H9 (cell line): ENCODE data around the gene STX8. TPM values are rescaled to one million over a fixed set of nuclear protein-coding genes. Genes with fewer than 3 reads are reported as not detected.

Experiments used
- DNase-seq: peaks from one replicate; pipeline ENCODE4 v3.0.0-alpha.2; 2017
- H2AFZ ChIP-seq: one replicate; pipeline ENCODE4 v1.6.1; 2013; ENCODE audit warnings: mild to moderate bottlenecking, low read length, control low read depth, moderate library complexity
- H2AK5ac ChIP-seq: 2 replicates; pipeline ENCODE4 v1.6.1; 2013; ENCODE audit warnings: low read length, control low read depth, mixed read lengths; ENCODE audit not compliant: insufficient read length
- H2BK120ac ChIP-seq: one replicate; pipeline ENCODE4 v1.6.1; 2013; ENCODE audit warnings: low read depth, mild to moderate bottlenecking, low read length, control low read depth, inconsistent platforms; ENCODE audit not compliant: poor library complexity, severe bottlenecking
- H2BK12ac ChIP-seq: 2 replicates; pipeline ENCODE4 v1.6.1; 2013; ENCODE audit warnings: low read length, control low read depth, mixed read lengths, low read depth; ENCODE audit not compliant: insufficient read length
- H2BK15ac ChIP-seq: 2 replicates; pipeline ENCODE4 v1.6.1; 2013; ENCODE audit warnings: low read depth, low read length, control low read depth
- H2BK20ac ChIP-seq: one replicate; pipeline ENCODE4 v1.6.1; 2013; ENCODE audit warnings: low read depth, mild to moderate bottlenecking, low read length, control low read depth, inconsistent platforms; ENCODE audit not compliant: poor library complexity, severe bottlenecking
- H2BK5ac ChIP-seq: 2 replicates; pipeline ENCODE4 v1.6.1; 2013; ENCODE audit warnings: low read length, control low read depth, mixed read lengths; ENCODE audit not compliant: insufficient read length
- H3K14ac ChIP-seq: 2 replicates; pipeline ENCODE4 v1.6.1; 2013; ENCODE audit warnings: low read length, control low read depth; ENCODE audit not compliant: insufficient read depth
- H3K18ac ChIP-seq: 2 replicates; pipeline ENCODE4 v1.6.1; 2013; ENCODE audit warnings: low read depth, mild to moderate bottlenecking, mixed read lengths, low read length, control low read depth; ENCODE audit not compliant: insufficient read length
- H3K23ac ChIP-seq: 2 replicates; pipeline ENCODE4 v1.6.1; 2013; ENCODE audit warnings: low read length, control low read depth, mixed read lengths, low read depth; ENCODE audit not compliant: insufficient read length
- H3K23me2 ChIP-seq: 2 replicates; pipeline ENCODE4 v1.6.1; 2013; ENCODE audit warnings: low read depth, mild to moderate bottlenecking, mixed read lengths, low read length, control low read depth; ENCODE audit not compliant: insufficient read length, poor library complexity, severe bottlenecking
- H3K27ac ChIP-seq: 2 replicates; pipeline ENCODE4 v1.5.1; 2013; ENCODE audit warnings: low read length, control low read depth, mixed read lengths, low read depth; ENCODE audit not compliant: insufficient read length
- H3K27me3 ChIP-seq: 2 replicates; pipeline ENCODE4 v1.6.1; 2013; ENCODE audit warnings: low read length, control low read depth, inconsistent platforms; ENCODE audit not compliant: insufficient read depth
- H3K4ac ChIP-seq: 2 replicates; pipeline ENCODE4 v1.6.1; 2013; ENCODE audit warnings: low read depth, mild to moderate bottlenecking, control low read depth, inconsistent platforms, low read length, moderate library complexity
- H3K4me1 ChIP-seq: 2 replicates; pipeline ENCODE4 v1.6.1; 2013; ENCODE audit warnings: low read length, control low read depth, inconsistent platforms; ENCODE audit not compliant: insufficient read depth
- H3K4me2 ChIP-seq: 2 replicates; pipeline ENCODE4 v1.6.1; 2013; ENCODE audit warnings: low read length, control low read depth, mixed read lengths; ENCODE audit not compliant: insufficient read length, insufficient read depth
- H3K56ac ChIP-seq: 2 replicates; pipeline ENCODE4 v1.6.1; 2013; ENCODE audit warnings: low read depth, mild to moderate bottlenecking, mixed read lengths, low read length, control low read depth; ENCODE audit not compliant: insufficient read length
- H3K79me1 ChIP-seq: 2 replicates; pipeline ENCODE4 v1.6.1; 2013; ENCODE audit warnings: low read depth, mild to moderate bottlenecking, moderate library complexity, low read length, control low read depth, inconsistent platforms; ENCODE audit not compliant: insufficient read depth, poor library complexity, severe bottlenecking
- H3K79me2 ChIP-seq: 2 replicates; pipeline ENCODE4 v1.6.1; 2013; ENCODE audit warnings: low read length, control low read depth, inconsistent platforms; ENCODE audit not compliant: insufficient read depth
- H3K9ac ChIP-seq: 2 replicates; pipeline ENCODE4 v1.6.1; 2013; ENCODE audit warnings: low read length, control low read depth, mixed read lengths; ENCODE audit not compliant: insufficient read length; ENCODE audit errors: extremely low read depth
- H3K9me3 ChIP-seq: one replicate; pipeline ENCODE4 v1.6.1; 2013; ENCODE audit warnings: low read depth, low read length, inconsistent platforms; ENCODE audit not compliant: control insufficient read depth
- H3T11ph ChIP-seq: one replicate; pipeline ENCODE4 v1.6.1; 2013; ENCODE audit warnings: mild to moderate bottlenecking, low read length, control low read depth, inconsistent platforms
- H4K20me1 ChIP-seq: one replicate; pipeline ENCODE4 v1.6.1; 2013; ENCODE audit not compliant: control insufficient read depth, insufficient read length, insufficient read depth
- H4K5ac ChIP-seq: 2 replicates; pipeline ENCODE4 v1.6.1; 2013; ENCODE audit warnings: low read depth, mild to moderate bottlenecking, mixed read lengths, low read length, control low read depth; ENCODE audit not compliant: insufficient read length
- H4K8ac ChIP-seq: replicated peaks from 2 replicates; pipeline ENCODE4 v1.6.1; 2013; ENCODE audit warnings: low read length, control low read depth, mixed read lengths, low read depth; ENCODE audit not compliant: insufficient read length
- H4K91ac ChIP-seq: 2 replicates; pipeline ENCODE4 v1.6.1; 2013; ENCODE audit warnings: low read depth, mild to moderate bottlenecking, moderate library complexity, mixed read lengths, low read length, control low read depth; ENCODE audit not compliant: insufficient read length
- H3K27ac Mint-ChIP-seq, 3 experiments: 2 replicates in 2 of 3; 3 replicates in 1 of 3; pipeline ENCODE4 v1.8.0; 2020 to 2021; ENCODE audit warnings: mixed read lengths in 3 of 3, mild to moderate bottlenecking in 1 of 3, moderate library complexity in 1 of 3
- H3K27me3 Mint-ChIP-seq: 2 replicates; pipeline ENCODE4 v1.8.0; 2021; ENCODE audit warnings: low read depth, mild to moderate bottlenecking, moderate library complexity, mixed read lengths
- H3K36me3 Mint-ChIP-seq, 3 experiments: 2 replicates in 2 of 3; 3 replicates in 1 of 3; pipeline ENCODE4 v1.8.0; 2020 to 2021; ENCODE audit warnings: low read depth in 3 of 3, mixed read lengths in 3 of 3; ENCODE audit not compliant: insufficient read depth in 1 of 3
- H3K4me1 Mint-ChIP-seq, 2 experiments: 2 replicates each; pipeline ENCODE4 v1.8.0; 2020; ENCODE audit warnings: mixed read lengths in 2 of 2
- H3K4me3 Mint-ChIP-seq, 2 experiments: 2 replicates in 1 of 2; 3 replicates in 1 of 2; pipeline ENCODE4 v1.8.0; 2020 to 2021; ENCODE audit warnings: mild to moderate bottlenecking in 2 of 2, mixed read lengths in 2 of 2, moderate library complexity in 1 of 2
- H3K9me3 Mint-ChIP-seq, 2 experiments: 2 replicates in 1 of 2; 3 replicates in 1 of 2; pipeline ENCODE4 v1.8.0; 2020; ENCODE audit warnings: mild to moderate bottlenecking in 2 of 2, mixed read lengths in 2 of 2, moderate library complexity in 1 of 2
- WGBS: extraction: QIAGEN DNeasy Blood & Tissue Kit; methylation state at CpG from one replicate; pipeline ENCODE4 v1.1.7; 2013; ENCODE audit warnings: missing lambda C conversion rate, low lambda C conversion rate, mixed read lengths; ENCODE audit not compliant: insufficient read length; ENCODE audit errors: extremely low coverage; 5-methylcytosine and 5-hydroxymethylcytosine counted together
- total RNA-seq: library from RNA; stranded (reverse); gene quantifications from 2 replicates; pipeline ENCODE4 v1.2.1, GENCODE V29; 2021
- TF ChIP-seq, protein P1 (sequence below): fragments of 200-600 bp; sonication (generic); conservative IDR thresholded peaks from 3 replicates; pipeline ENCODE4 v1.8.0; 2021; ENCODE audit warnings: antibody characterized with exemption, mild to moderate bottlenecking

STX8 gene
- total RNA-seq, 1 experiment from 2014 or later: 55.1 TPM

DNA sequence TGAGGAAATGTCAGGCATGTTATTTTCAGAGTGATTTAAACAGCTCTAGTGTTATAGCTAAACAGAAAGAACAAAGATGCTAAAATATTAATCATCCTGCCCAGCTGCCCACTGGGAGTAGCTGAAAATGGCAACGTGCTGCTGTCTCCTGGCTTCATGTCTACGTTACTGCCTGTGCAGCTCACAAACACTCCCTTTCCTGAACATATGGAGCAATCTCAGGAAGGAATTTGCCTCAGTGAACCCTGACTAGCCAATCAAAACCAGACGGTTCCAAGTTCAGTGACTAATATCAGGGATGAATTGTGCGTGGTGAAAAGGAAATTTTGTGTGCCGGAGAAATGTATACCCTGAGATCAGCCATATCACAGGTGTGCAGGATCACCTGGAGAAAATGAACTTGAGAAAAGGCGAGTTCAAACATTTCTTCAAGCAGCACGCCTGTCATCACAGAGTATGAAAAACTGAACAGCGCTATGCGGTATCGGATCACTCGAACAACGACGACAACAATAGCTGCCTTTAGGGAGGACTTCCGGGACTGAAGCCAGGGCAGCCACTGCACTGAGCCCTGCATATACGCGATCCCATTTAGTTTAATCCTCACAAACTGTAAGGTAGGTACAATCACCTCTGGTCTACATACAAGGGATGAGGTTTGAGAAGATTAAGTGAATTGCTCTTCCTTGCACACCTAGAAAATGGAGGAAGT lies 110.3 kb downstream of the STX8 start:
- no peaks in the 10 kb centered on the region for H3K9me3 ChIP-seq
- no peaks in the 10 kb centered on the region for H3K23me2 ChIP-seq
- H2AFZ ChIP-seq: no peak overlapping the region
- no peak overlapping the region for H4K5ac ChIP-seq
- H3K56ac ChIP-seq: no peak overlapping the region
- no peak overlapping the region for H2AK5ac ChIP-seq
- H3K23ac ChIP-seq: no peak overlapping the region
- H4K20me1 ChIP-seq: no peaks in the 10 kb centered on the region
- H2BK12ac ChIP-seq: no peak overlapping the region
- no peak overlapping the region for H2BK120ac ChIP-seq
- H3K79me1 ChIP-seq: no peaks in the 10 kb centered on the region
- no peak overlapping the region for H3K14ac ChIP-seq
- no peak overlapping the region for H2BK5ac ChIP-seq
- peaks cover 4% of the 10 kb centered on the region; the same call in 1 of the 2 replicates for H3K4me1 ChIP-seq
- H3K27me3 Mint-ChIP-seq: no peaks in the 10 kb centered on the region
- H3K9me3 Mint-ChIP-seq: peaks cover 0 to 2% of the 10 kb centered on the region in 2 experiments; a peak in 1 of 5 replicates
- TF ChIP-seq, protein P1, sequence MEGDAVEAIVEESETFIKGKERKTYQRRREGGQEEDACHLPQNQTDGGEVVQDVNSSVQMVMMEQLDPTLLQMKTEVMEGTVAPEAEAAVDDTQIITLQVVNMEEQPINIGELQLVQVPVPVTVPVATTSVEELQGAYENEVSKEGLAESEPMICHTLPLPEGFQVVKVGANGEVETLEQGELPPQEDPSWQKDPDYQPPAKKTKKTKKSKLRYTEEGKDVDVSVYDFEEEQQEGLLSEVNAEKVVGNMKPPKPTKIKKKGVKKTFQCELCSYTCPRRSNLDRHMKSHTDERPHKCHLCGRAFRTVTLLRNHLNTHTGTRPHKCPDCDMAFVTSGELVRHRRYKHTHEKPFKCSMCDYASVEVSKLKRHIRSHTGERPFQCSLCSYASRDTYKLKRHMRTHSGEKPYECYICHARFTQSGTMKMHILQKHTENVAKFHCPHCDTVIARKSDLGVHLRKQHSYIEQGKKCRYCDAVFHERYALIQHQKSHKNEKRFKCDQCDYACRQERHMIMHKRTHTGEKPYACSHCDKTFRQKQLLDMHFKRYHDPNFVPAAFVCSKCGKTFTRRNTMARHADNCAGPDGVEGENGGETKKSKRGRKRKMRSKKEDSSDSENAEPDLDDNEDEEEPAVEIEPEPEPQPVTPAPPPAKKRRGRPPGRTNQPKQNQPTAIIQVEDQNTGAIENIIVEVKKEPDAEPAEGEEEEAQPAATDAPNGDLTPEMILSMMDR: no peak
- peaks cover 14 to 19% of the 10 kb centered on the region in 2 experiments for H3K4me1 Mint-ChIP-seq
- no peak overlapping the region for H3K4me2 ChIP-seq
- no peak overlapping the region for H3K9ac ChIP-seq
- H4K91ac ChIP-seq: no peak overlapping the region
- no peak overlapping the region for H4K8ac ChIP-seq
- no CpG with 5 or more reads among the region's 16 CpGs for WGBS
- no peak overlapping the region for H3K27ac ChIP-seq
- no peak overlapping the region for H2BK20ac ChIP-seq
- no peaks in the 10 kb centered on the region for H3K79me2 ChIP-seq
- no peak overlapping the region; a peak in 1 of 7 replicates for H3K27ac Mint-ChIP-seq
- H2BK15ac ChIP-seq: no peak overlapping the region
- H3K18ac ChIP-seq: no peak overlapping the region
- DNase-seq: no peak
- no peak overlapping the region for H3T11ph ChIP-seq
- no peak overlapping the region for H3K4ac ChIP-seq
- no peaks in the 10 kb centered on the region for H3K27me3 ChIP-seq
- H3K36me3 Mint-ChIP-seq: peaks cover 2 to 3% (median 2%) of the 10 kb centered on the region in 3 experiments; a peak in 4 of 7 replicates
- H3K4me3 Mint-ChIP-seq: no peak overlapping the region
